HEK293 (cell line): ENCODE data around the gene LMO2.

Experiments used
- MYNN ChIP-seq: fragments of 450-650 bp; formaldehyde crosslinking; IDR thresholded peaks from 2 replicates; pipeline ENCODE4 v1.5.1; 2016; ENCODE audit warnings: missing biosample characterization, missing genetic modification characterization, borderline replicate concordance
- ZNF302 ChIP-seq: fragments of 450-650 bp; formaldehyde crosslinking; IDR thresholded peaks from 2 replicates; pipeline ENCODE4 v1.5.1; 2016; ENCODE audit warnings: missing biosample characterization, missing genetic modification characterization, low read depth
- ZNF785 ChIP-seq: fragments of 450-650 bp; formaldehyde crosslinking; IDR thresholded peaks from 2 replicates; pipeline ENCODE4 v1.5.1; 2016; ENCODE audit warnings: missing biosample characterization, missing genetic modification characterization
- TF ChIP-seq, protein P1 (sequence below): fragments of 450-650 bp; formaldehyde crosslinking; IDR thresholded peaks from 2 replicates; pipeline ENCODE4 v1.5.1; 2016; ENCODE audit warnings: missing biosample characterization, missing genetic modification characterization

DNA sequence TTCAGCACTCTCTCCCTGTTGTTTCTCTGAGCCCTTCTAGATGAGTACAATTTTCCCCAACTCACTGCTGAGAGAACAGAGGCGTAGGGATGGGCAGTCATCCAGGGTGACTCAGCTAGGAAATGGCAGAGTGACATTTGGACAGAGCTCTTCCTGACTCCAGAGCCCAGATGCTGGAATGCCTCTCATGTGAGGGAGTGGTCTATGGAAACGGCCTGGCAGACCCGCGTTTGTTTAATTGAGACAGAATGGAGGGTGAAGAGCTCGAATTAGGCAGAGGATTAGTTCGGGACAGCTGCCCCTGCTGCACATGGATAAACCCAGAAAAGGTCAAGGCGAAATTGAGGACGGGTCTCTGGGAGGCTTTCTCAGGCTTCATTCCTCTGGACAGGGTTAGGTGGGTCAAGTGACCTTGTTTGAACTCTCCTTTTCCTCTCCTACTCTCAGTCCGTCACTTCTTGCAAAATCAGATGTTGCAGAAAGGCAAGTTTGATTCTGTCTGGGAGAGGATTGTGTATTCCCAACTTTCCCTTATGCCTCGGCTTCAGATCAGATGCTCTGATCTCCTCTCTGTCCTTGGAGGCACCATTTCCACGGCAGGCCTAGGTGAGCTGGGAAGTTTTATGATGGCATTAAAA lies 7.6 kb upstream of the LMO2 start:
- TF ChIP-seq ZNF302 (no peak), MYNN (tag by site-specific recombination) (no peak), ZNF785 (tag by site-specific recombination) (no peak)
- TF ChIP-seq, protein P1, sequence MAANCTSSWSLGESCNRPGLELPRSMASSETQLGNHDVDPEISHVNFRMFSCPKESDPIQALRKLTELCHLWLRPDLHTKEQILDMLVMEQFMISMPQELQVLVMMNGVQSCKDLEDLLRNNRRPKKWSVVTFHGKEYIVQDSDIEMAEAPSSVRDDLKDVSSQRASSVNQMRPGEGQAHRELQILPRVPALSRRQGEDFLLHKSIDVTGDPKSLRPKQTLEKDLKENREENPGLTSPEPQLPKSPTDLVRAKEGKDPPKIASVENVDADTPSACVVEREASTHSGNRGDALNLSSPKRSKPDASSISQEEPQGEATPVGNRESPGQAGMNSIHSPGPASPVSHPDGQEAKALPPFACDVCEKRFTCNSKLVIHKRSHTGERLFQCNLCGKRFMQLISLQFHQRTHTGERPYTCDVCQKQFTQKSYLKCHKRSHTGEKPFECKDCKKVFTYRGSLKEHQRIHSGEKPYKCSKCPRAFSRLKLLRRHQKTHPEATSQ (tag by site-specific recombination), result no peak
